ENCODE results near the gene OR2L8.

GRCh38 chr1:247906504-247907047 lies 42.1 kb upstream of the OR2L8 start:
- TF ChIP-seq CTCF (conservative IDR thresholded peaks at IDR 0.05; ENCODE audit: low read depth, low read length) (no peak), EZH2phosphoT487 (IDR thresholded peaks at IDR 0.05; ENCODE audit: borderline replicate concordance, low read length) (peak; percentile 60), EZH2 (IDR thresholded peaks at IDR 0.05; ENCODE audit: low read length, unreplicated experiment) (no peak)

Measured in PC-3 (cell line).